ENCODE results near the gene ENO1.

The ENO1 gene

DNA sequence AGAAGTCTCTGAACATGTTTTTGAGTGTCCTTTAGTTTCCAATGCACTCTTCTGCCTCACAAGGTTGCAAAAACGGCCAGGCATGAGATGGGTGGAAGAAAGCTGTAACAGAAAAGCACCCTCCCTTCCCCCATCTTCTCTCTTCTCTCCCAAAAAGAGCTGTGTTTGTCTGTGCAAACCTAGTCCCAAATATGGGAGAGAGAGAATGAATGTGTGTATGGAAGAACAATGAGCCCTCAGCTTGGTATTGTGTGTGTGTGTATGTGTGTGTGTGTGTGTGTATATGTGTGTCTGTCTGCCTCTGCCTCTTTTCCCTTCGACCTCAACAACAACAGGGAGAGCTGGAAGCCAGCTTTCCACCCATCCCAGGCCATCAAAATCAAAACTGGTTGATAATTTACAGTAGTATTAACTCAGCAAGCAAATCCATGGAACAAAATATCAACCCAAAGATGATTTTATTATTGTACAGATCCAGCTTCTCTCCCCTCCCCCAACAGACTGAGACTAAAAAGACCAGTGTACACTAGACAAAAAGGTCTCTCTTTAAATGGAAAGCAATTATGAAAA is 62.8 kb downstream of the ENO1 start:
- Histone ChIP-seq H3K4me3 (ENCODE audit: low read depth, low read length) (peak overlapping the region; percentile 89), H3K4me1 (ENCODE audit: control insufficient read depth, insufficient read depth, low read length) (peaks cover 13% of the 10 kb centered on the region), H3K36me3 (ENCODE audit: control insufficient read depth in 2 of 2, insufficient read depth in 1 of 2, low read length in 2 of 2) (no peaks in the 10 kb centered on the region), H3K27ac (ENCODE audit: extremely low read depth, low read depth, low read length) (peak overlapping the region; percentile 97), H3K9me3 (ENCODE audit: control insufficient read depth, insufficient read depth, low read depth, low read length) (no peaks in the 10 kb centered on the region)
- ChIA-PET CTCF (interaction anchor here (0.5 to 1.9 kb wide), 12 partner anchors 12 to 255 kb away, joined by 3 to 22 read pairs (median 3); no protein-coding TSS in a partner anchor), POLR2A (interaction anchor here (0.6 to 1.7 kb wide), 3 partner anchors 33 to 199 kb away, joined by 3 to 13 read pairs (median 4); partner anchors contain the start of gene ENO1)
- peak; percentile 38; the same call in 1 of the 2 replicates for TF ChIP-seq ZFP37 (tag by site-specific recombination; IDR thresholded peaks at IDR 0.05)
- TF ChIP-seq SP7 (tag by site-specific recombination; IDR thresholded peaks at IDR 0.05): 0 out of 2 replicates have a peak, but pooled peaks have one; percentile 45
- no peak for TF ChIP-seq MZF1 (tag by site-specific recombination; IDR thresholded peaks at IDR 0.05; ENCODE audit: borderline replicate concordance)
- peak; percentile 20; the same call in 1 of the 2 replicates for TF ChIP-seq KLF16 (tag by site-specific recombination; IDR thresholded peaks at IDR 0.05)
- peak; percentile 78 for TF ChIP-seq FEZF1 (tag by site-specific recombination; IDR thresholded peaks at IDR 0.05)
- peak; percentile 29; the same call in 1 of the 2 replicates for TF ChIP-seq IKZF3 (tag by site-specific recombination; IDR thresholded peaks at IDR 0.05)
- no peak for TF ChIP-seq ZNF548 (tag by site-specific recombination; IDR thresholded peaks at IDR 0.05)
- TF ChIP-seq ZBTB48 (tag by site-specific recombination; IDR thresholded peaks at IDR 0.05): no peak
- no peak for TF ChIP-seq ZNF514 (tag by site-specific recombination; IDR thresholded peaks at IDR 0.05)
- no peak for TF ChIP-seq ZNF549 (tag by site-specific recombination; IDR thresholded peaks at IDR 0.05)
- no peak for TF ChIP-seq ZNF394 (tag by site-specific recombination; IDR thresholded peaks at IDR 0.05; ENCODE audit: borderline replicate concordance)
- TF ChIP-seq KLF8 (tag by site-specific recombination; IDR thresholded peaks at IDR 0.05): peak; percentile 40; the same call in 1 of the 2 replicates
- TF ChIP-seq ZNF530 (tag by site-specific recombination; IDR thresholded peaks at IDR 0.05; ENCODE audit: low read depth): no peak
- peak; percentile 71; the same call in 1 of the 2 replicates for TF ChIP-seq ZNF2 (tag by site-specific recombination; IDR thresholded peaks at IDR 0.05)
- TF ChIP-seq ZNF843 (tag by site-specific recombination; IDR thresholded peaks at IDR 0.05): 0 out of 2 replicates have a peak, but pooled peaks have one; percentile 37
- TF ChIP-seq ZNF501 (tag by site-specific recombination; IDR thresholded peaks at IDR 0.05): peak; percentile 52; the same call in 1 of the 2 replicates
- TF ChIP-seq, protein P1, sequence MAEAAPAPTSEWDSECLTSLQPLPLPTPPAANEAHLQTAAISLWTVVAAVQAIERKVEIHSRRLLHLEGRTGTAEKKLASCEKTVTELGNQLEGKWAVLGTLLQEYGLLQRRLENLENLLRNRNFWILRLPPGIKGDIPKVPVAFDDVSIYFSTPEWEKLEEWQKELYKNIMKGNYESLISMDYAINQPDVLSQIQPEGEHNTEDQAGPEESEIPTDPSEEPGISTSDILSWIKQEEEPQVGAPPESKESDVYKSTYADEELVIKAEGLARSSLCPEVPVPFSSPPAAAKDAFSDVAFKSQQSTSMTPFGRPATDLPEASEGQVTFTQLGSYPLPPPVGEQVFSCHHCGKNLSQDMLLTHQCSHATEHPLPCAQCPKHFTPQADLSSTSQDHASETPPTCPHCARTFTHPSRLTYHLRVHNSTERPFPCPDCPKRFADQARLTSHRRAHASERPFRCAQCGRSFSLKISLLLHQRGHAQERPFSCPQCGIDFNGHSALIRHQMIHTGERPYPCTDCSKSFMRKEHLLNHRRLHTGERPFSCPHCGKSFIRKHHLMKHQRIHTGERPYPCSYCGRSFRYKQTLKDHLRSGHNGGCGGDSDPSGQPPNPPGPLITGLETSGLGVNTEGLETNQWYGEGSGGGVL (tag by site-specific recombination; IDR thresholded peaks at IDR 0.05): peak; percentile 29; the same call in 1 of the 2 replicates
- peak; percentile 49 for TF ChIP-seq ZXDB (tag by site-specific recombination; IDR thresholded peaks at IDR 0.05)
- TF ChIP-seq ZNF366 (tag by site-specific recombination; conservative IDR thresholded peaks at IDR 0.05): peak; percentile 80
- TF ChIP-seq ZNF600 (tag by site-specific recombination; IDR thresholded peaks at IDR 0.05): peak; percentile 60
- peak; percentile 33 for TF ChIP-seq ZNF335 (tag by site-specific recombination; conservative IDR thresholded peaks at IDR 0.05)
- TF ChIP-seq ZNF544 (tag by site-specific recombination; IDR thresholded peaks at IDR 0.05): no peak
- TF ChIP-seq, protein P2, sequence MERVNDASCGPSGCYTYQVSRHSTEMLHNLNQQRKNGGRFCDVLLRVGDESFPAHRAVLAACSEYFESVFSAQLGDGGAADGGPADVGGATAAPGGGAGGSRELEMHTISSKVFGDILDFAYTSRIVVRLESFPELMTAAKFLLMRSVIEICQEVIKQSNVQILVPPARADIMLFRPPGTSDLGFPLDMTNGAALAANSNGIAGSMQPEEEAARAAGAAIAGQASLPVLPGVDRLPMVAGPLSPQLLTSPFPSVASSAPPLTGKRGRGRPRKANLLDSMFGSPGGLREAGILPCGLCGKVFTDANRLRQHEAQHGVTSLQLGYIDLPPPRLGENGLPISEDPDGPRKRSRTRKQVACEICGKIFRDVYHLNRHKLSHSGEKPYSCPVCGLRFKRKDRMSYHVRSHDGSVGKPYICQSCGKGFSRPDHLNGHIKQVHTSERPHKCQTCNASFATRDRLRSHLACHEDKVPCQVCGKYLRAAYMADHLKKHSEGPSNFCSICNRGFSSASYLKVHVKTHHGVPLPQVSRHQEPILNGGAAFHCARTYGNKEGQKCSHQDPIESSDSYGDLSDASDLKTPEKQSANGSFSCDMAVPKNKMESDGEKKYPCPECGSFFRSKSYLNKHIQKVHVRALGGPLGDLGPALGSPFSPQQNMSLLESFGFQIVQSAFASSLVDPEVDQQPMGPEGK (tag by site-specific recombination; IDR thresholded peaks at IDR 0.05): peak; percentile 13; the same call in 1 of the 2 replicates
- TF ChIP-seq ZNF510 (tag by site-specific recombination; IDR thresholded peaks at IDR 0.05; ENCODE audit: insufficient replicate concordance): no peak
- TF ChIP-seq, protein P3, sequence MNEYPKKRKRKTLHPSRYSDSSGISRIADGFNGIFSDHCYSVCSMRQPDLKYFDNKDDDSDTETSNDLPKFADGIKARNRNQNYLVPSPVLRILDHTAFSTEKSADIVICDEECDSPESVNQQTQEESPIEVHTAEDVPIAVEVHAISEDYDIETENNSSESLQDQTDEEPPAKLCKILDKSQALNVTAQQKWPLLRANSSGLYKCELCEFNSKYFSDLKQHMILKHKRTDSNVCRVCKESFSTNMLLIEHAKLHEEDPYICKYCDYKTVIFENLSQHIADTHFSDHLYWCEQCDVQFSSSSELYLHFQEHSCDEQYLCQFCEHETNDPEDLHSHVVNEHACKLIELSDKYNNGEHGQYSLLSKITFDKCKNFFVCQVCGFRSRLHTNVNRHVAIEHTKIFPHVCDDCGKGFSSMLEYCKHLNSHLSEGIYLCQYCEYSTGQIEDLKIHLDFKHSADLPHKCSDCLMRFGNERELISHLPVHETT (tag by site-specific recombination; IDR thresholded peaks at IDR 0.05): 0 out of 2 replicates have a peak, but pooled peaks have one; percentile 15
- no peak for TF ChIP-seq ZNF837 (tag by site-specific recombination; IDR thresholded peaks at IDR 0.05)
- no peak for TF ChIP-seq ZBTB7A (tag by site-specific recombination; IDR thresholded peaks at IDR 0.05; ENCODE audit: low read depth)
- peak; percentile 94 for TF ChIP-seq PRDM1 (tag by site-specific recombination; IDR thresholded peaks at IDR 0.05)
- TF ChIP-seq, protein P4, sequence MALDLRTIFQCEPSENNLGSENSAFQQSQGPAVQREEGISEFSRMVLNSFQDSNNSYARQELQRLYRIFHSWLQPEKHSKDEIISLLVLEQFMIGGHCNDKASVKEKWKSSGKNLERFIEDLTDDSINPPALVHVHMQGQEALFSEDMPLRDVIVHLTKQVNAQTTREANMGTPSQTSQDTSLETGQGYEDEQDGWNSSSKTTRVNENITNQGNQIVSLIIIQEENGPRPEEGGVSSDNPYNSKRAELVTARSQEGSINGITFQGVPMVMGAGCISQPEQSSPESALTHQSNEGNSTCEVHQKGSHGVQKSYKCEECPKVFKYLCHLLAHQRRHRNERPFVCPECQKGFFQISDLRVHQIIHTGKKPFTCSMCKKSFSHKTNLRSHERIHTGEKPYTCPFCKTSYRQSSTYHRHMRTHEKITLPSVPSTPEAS (tag by site-specific recombination; IDR thresholded peaks at IDR 0.05): peak; percentile 93
- TF ChIP-seq ZNF10 (tag by site-specific recombination; IDR thresholded peaks at IDR 0.05): no peak
- 0 out of 2 replicates have a peak, but pooled peaks have one; percentile 34 for TF ChIP-seq ZFP69B (tag by site-specific recombination; IDR thresholded peaks at IDR 0.05)
- no peak for TF ChIP-seq ZNF157 (tag by site-specific recombination; IDR thresholded peaks at IDR 0.05)
- 0 out of 2 replicates have a peak, but pooled peaks have one; percentile 21 for TF ChIP-seq BCL11A (tag by site-specific recombination; IDR thresholded peaks at IDR 0.05; ENCODE audit: low read depth)
- TF ChIP-seq ZNF555 (tag by site-specific recombination; conservative IDR thresholded peaks at IDR 0.05): no peak
